HL-60/S4 treated with phorbol 12-myristate 13-acetate at 8.2 ng/mL for 4 days and 3 days (cell line): ENCODE measurements around the gene BNIP5.

Experiments used
- in situ Hi-C: fragments of 300-500 bp; cut with MboI; formaldehyde crosslinking; loops from 2 replicates; pipeline ENCODE4 v1.15.0; 2022; ENCODE audit warnings: low sequenced_read_pairs

The BNIP5 gene

DNA sequence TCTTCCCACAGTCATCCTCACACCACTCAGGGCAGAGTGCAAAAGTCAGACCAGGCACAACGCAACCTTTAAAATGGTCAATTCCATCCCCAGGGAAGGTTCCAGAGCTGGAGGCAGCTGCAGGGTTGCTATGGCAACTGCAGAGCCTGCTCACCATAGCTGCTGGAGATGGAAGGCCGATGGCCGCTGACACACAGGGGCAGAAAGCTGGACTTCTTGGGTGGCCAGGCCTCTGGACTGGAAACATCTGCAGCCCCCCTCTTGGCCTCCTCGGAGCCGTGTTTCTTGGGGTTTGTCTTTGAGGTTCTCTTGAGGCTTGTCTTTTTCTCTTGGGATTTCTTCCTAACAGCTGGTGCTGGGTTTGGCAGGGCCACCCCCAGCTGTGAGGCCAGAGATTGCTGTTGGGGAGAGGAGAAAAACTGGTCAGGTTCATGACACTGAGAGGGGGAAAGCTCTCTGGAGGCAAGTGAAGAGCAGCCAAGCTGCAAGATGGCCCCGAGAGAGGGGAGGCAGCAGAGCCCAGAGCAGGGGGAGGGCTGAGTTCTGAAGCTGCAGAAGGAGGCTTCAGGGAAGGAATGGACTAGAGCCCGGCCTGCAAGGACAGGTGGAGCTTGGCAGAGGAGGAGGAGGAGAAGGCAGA, 10.2 kb downstream of the BNIP5 start:
- in situ Hi-C loops: no loop called here

DNA sequence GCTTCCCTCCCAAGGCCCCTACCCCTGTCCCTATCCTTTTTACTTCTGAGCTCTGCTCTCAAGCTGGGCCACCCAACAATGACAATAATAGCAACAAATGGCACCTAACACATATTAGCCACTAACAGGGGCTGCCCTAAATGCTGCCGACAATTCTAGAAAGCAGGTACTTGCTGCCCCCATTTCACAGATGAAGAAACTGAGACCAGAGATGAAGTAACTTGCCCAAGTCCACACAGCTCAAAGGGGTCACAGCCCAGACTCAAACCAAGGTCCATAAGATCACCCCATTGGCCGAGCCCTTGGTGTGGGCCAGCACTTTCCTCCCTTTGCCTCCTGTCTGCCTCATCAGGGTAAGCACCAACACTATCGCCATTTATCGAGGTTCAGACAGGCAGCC, 12.0 kb downstream of the BNIP5 start:
- in situ Hi-C loops: no loop called here

DNA sequence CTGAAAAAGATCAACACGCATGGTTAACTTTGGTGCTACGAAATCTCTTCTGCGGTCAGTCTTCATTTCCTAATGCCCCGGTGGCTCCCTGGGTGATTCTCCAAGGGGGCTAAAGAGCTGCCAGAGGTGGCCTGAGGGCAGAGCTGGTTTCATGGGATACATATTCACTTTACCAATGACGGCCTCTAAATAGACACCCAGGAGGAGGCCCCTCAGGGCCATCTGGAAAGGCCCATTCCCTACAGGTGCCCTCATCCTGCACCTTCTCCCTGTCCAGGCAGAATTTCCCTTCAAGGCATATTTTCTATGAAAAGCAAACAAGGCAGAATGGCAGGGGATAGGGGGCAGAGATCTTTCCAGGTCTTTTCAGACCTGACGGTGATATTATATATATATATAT, 12.5 kb downstream of the BNIP5 start:
- in situ Hi-C loops: no loop called here

DNA sequence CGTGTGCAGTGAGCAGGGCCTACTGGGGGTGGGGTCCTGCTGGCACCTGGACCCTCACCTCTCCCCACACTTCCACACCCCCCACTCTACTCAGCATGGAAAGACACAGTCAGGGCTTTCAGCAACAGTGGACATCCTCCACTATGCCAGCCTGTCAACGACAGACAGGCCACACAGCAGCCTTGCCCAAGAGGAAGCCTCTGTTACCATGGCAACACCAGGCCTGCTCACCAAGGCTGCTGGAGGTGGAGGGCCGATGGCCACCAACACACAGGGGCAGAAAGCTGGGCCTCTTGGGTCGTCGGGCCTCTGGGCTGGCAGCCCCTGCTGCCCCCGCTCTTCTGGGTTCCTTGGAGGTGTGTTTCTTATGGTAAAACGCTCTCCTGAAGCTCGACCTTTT, 13.6 kb downstream of the BNIP5 start:
- in situ Hi-C loops: no loop called here

DNA sequence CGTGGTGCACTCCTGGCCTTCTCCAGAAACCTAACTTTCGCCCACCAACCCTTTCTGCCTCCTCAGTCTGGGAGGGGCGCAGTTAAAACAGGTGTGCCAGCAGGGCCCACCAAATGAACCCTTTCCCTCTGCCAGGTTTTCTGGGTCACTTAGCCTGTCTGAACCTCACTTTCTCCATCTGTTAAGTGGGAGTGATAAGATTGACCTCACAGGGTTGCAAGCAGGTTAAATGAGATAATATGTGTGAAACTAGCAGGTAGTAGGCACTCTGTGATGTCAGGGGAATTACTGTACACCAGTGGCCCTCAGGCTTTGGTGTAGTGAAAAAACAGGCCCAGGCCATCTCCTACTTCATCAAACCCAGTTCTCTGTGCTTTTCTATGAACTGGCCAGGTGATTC, 14.1 kb downstream of the BNIP5 start:
- in situ Hi-C loops: no loop called here

DNA sequence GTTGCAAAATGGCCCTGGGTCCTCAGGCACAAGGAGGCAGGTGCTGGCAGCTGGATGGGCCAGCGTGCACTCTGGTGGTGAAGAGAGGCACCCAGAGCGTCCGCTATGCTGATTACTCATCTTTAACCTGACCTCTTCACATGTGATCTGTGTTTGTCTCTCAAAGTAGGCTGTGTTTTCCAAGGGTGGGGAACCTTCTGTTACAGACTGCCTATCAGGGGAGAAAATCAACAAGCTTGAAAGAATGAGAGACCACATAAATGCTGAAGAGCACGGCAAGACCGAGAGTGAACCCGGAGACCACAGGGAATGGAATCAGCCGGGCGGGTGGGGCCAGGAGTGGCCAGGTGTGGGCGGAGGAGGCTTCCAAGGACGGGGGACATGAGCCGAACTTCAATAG, 16.2 kb downstream of the BNIP5 start:
- in situ Hi-C loops: no loop called here

DNA sequence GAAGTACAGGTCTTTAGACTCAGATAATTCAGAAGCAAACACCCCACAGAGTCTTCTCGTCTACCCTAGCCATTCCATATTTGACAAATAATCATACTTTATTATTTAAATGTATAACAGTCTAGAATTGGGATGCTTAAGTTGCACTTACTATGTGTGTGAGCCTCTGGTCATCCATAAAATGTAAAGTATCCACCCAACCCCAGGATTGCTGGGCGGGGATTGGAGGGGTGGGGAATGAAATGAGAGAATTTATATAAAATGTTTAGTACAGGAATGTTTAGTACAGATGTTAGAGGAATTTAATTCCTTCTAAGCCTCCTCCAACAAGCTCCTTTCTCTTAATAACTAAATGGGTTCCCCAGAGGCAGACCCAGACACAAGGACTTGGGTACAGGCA, 16.9 kb downstream of the BNIP5 start:
- in situ Hi-C loops: no loop called here

DNA sequence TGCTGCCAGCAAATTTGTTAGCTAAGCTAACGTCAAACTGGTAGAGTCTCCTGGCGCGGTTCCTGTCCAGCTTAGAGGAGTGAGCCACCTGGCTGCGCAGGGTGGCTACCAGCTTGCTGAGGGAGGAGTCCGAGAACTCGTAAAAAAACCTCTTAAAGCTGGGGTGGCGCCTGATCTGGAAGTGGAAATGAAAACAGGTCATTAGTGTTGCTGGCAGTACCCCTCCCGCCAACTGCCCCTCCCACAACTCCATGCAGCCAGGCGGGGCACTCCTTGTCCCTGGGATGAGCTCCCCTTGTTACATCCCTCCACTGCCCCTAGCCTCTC, 17.3 kb downstream of the BNIP5 start:
- in situ Hi-C loops: no loop called here

DNA sequence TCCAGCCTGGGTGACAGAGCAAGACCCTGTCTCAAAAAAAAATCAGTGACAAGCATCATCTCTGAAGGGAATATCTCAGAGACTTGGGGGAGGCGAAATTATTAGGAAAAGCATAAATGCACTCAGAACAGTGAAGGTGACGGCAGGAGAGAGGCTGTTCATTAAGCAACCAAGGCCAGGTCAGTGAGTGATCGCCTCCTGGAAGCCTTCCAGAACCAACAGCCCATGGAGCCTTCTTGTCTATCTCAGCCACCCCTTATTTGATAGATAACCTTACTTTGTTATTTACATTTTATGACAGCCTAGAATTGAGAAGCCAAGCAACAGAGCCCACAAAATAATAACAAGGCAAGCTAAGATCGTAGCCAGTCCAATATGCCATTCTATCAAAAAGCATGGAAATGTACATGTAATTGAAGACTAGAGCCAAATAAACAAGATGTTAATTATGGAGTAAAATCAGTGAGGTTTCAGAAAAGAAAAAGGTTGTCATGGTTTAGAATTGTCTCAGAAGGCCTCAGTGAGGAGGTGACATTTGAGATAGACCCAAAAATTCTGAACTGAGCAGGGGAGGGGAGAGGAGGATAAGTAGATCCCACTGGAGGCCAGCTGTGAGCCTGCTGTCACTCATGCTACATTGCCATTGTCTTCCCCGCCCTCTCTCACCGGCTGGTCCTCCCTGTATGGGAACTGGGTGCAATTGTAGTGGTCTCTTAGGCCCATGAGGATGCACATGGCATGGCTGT, 17.8 kb downstream of the BNIP5 start:
- in situ Hi-C loops: no loop called here

DNA sequence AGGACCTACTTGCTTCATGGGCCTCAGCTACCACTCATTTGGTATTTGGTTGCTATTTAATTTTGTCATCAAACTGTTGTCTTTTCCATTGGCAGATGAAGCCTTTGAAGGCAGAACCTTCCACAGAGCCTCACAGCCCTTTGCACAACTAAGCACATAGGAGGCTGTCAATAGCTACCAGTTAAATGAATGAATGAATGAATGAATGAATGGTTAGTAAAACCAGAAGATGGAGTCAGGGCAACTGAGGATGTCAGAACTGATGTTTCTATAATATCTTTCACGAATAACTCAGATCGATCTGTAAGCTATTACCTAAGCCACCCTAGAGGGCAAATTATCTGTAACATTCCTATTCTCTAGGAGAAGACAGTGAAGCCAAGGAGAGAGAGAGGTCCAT, 19.1 kb downstream of the BNIP5 start:
- in situ Hi-C loops: no loop called here

DNA sequence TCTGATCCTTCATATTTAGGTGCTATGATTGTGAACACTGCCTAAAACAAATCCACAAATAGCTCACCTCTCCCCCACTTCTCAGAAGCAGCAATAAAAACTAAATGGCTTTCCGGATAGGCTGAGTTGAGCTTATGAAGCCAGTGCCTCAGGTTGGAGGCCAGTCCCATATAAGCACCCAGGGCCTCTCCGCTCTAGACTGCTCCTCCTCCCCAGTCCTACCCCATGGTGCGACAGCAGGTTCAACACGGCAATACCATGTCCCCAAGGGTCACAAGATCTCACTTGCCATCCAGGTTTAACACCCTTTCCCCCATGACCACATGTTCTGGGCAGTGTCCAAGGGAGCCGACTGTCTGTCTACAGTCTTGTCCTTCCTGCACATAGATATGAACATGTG, 20.8 kb downstream of the BNIP5 start:
- in situ Hi-C loops: no loop called here

DNA sequence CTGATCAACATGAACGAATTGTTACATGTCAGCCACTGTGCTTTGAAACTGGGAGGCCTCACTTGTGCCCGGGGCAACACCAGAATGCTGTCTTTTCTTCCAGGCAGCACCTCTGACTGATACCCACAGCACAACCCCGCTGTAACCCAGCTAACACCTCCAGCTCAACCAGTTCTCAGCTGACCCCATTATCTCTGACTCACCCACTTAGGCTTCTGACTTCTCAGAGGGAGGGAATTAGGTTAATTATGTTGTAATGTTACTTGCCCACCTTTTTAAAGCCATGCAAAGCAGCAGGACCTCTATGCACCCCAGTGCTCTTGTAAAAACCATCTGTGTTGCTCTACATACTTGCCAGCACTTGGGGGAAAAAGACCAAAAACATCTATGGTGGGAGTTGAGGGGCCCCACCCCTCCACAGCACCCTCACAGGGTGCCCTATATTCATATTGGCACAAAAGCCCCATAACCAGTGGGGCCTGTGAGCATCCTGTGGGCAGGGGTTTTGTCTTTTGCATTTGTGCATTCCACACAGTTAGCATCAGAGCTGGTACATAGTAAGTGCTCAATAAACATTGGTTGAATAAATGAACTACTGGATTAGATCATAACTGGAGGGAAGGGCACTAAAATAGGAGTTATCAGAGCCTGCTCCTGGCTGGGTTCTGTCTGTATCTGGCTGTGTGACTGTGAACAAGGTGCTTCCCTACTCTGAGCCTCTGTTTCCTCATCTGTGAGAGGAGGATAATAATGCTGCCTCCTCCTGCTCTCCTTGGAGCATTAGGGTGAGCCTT, 22.3 kb downstream of the BNIP5 start:
- in situ Hi-C loops: no loop called here

DNA sequence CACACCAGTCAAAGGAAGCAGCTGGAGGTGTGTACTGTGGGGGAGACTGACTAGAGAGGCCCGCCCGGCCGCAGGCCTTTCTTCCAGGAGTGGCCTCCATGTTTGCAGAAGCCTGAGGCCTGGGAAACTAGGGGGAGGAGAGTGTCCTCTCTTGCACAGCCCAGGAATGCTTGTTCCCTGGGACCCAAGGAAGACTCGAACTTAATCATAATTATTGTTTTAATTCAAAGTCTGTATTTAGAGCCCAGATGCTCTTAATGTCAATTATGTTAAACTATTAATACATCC, 23.1 kb downstream of the BNIP5 start:
- in situ Hi-C loops: no loop called here

DNA sequence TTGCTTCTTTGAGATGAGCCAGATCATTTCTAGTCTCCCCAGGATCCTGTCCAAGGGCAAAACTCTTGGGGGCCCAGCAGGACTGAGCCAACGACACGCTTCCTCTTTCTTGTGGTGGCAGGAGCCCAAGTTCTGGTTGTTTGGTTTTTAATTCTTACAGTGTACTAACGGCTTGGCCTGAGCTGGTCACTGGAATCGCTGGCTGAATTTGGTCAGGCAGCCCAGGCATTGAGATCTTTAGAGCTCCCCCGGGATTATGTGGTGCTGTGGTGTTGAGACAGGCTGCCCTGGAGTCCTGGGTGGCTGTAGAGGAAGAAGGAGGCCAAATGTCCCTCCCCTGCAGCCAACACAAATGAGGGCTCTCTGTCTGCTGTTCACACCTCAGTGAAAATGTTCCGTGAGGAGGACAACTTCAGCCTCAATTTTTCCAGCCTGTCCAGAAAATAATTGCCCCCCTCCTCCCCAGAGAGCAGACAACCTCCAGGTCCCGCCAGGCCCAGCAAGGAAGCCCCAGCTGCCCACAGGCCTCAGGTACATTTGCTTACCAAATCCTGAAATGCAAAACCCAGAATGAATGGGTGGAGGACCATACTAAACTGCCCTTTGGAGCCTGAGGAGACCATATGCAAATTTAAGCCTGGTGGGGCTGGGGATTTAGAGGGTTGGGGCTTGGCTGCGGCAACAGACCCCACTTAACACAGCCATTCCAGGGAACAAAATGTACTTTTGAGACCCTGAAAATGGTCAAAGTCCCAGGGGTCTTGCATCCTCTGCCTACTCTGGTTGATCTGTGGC, 23.6 kb downstream of the BNIP5 start:
- in situ Hi-C loops: no loop called here

DNA sequence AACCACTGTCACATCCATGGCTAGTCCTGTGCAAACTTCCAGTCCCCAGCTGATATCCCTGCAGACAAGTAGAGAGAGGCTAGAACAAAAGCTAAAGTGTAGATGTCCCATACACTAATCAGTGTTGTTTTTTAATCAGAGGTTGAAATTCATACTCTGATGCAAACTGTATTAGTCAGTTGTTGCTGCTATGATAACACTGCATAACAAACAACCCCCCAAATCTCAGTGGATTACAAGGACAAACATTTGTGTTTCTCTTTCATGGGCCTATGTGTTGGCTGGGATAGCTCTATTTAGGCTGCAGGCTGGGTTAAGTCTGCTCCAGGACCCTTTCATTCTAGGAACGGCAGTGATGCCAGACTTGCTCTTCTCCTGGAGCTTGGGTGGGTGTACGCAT, 26.8 kb downstream of the BNIP5 start:
- in situ Hi-C loops: no loop called here

DNA sequence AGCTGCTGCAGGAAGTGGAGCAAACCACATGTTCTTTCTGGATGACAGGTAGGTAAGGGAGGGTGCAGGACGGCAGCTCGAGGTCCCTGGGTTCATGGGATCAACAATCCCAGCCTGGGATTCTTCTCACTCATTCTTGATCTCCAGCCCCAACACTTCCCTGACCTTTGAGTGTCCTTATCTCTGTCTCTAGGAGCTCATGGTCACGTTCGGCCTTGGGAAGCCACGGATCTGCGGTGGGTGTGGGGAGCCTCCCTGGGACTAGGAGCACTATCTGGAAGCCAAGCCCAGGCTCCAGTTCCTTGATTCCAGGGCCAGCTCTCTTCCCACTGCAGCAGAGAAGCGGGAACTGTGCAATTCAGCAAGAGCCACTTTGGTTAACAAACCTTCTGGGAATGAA, 27.5 kb downstream of the BNIP5 start:
- in situ Hi-C loops: no loop called here

DNA sequence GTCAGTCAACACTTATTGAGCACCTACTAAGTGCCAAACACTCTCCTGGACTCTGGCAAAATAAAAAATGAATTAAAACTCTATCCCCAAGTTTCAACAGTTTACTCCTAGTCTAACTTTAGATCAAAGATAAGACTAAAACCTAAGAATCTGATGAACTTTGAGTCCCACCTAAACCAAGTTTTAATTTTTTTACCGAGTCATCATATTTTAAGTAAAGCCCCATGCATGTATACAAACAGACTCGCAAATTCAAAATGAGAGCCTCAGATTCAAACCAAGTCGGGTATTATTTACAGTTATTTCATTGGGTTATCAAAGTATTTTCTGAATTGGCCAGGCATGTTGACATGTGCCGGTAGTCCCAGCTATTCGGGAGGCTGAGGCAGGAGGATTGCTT, 28.2 kb downstream of the BNIP5 start:
- in situ Hi-C loops: no loop called here

DNA sequence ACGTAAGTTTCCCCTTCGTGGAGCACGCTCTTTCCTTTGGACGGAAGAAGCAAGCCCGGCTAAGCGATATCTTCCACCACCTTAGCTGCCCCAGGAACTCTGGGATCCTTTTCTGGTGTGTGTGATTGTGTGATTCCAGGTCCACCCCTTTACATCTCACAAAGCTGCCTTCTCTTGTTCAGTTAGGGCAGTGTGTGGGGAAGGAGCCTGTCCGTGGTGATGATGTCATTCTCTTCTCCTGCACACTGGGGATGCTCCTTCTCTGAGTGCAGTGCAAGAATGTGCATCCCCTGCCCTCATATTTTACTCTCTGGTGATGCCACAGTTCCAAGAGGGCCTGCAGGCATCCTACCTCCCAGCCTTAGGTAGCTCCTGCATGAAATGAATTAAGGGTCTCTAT, 30.3 kb downstream of the BNIP5 start:
- in situ Hi-C loops: no loop called here

DNA sequence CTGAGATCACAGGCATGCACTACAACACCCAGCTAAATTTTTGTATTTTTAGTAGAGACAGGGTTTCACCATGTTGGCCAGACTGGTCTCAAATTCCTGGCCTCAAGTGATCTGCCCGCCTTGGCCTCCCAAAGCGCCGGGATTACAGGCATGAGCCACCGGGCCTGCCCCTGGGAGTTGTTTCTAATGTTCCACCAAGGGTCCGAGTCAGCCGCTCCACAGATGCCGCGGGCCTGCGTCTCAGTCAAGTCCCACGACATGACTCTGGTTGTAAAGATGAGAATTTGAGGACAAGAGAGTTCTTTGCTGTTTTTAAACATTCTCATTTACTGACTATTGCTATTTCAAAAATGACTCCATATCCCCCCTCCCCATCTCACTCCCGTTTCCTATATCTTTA, 30.8 kb downstream of the BNIP5 start:
- in situ Hi-C loops: no loop called here

DNA sequence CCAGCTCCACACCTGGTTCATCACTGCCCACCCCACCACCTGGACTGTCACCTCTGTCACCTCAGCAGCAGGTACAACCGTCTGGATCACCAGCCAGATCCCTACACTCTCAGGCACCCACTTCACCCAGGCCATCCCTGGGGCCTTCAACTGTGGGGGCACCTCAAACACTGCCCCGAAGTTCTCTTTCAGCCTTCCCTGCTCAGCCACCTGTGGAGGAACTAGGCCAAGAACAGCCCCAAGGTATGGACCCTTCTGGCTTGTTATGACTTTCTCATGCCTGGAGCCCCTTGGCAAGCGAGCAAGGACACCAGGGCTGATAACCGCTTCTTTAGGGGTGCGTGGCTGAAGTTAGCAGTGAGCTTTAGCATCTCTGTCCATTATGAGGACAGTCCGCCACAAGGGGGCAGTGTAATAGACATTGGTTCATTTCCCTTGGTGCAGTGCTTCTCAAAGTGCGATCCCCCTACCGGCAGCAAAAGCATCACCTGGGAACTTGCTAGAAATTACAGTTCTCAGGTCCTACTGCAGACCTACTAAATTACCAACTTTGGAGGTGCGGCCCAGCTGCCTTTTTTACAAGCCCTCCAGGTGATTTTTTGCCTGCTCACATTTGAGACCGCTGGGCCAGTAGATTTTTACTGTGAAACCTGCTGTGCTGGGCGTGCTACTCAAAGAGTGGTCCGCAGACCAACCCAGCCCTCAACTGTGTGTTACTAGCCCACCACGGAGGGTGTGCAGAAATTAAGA, 34.3 kb downstream of the BNIP5 start:
- in situ Hi-C loops: no loop called here

DNA sequence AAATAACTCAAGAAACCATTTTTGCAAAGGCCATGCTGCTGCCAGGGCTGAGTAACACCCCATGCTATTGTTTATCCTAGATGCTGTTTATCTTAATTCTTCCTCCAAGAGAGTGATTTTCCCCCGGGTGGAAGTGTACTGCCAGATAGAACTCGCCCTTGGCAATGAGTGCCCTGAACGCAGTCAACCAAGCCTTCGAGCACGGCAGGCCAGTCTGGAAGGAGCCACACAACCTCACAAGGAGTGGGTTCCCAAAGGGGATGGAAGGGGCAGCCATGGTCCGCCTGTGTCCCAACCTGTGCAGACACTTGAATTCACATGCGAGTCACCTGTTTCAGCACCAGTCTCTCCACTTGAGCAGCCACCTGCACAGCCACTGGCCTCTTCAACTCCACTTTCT, 34.9 kb downstream of the BNIP5 start:
- in situ Hi-C loops: no loop called here
